Right lobe of liver (tissue), 6 donors: ENCODE results near the gene RABGEF1. TPM values are rescaled to one million over a fixed set of nuclear protein-coding genes. Genes with fewer than 3 reads are reported as not detected.
"Not testable (repeated sequence)": the region's sequence is repeated elsewhere in the genome, so short reads cannot be mapped to it uniquely, and the experiment has no call there.

ENCODE experiments used
- ATAC-seq, 4 donors: fragments of 200-7000 bp; cut with Tn5 transposase; one replicate each; pipeline ENCODE4 v1.9.1; 2020; ENCODE audit warnings: mild to moderate bottlenecking in 4 of 4, moderate library complexity in 4 of 4
- DNase-seq, 3 donors: peaks; one replicate each; pipeline ENCODE4 v3.0.0-alpha.2; 2020
- H3K27ac ChIP-seq, 3 donors: fragments of 200-600 bp; one replicate each; pipeline ENCODE4 v1.8.0; 2022
- H3K27me3 ChIP-seq, 2 donors: fragments of 200-600 bp; one replicate each; pipeline ENCODE4 v1.8.0; 2022
- H3K36me3 ChIP-seq, 4 donors: fragments of 200-600 bp; sonication (generic) in 1 of 4; one replicate each; pipeline versions ENCODE4 v1.5.1 to v1.8.0; 2017 to 2022; ENCODE audit warnings: control low read depth in 1 of 4
- H3K4me1 ChIP-seq, 4 donors: fragments of 200-600 bp; sonication (generic) in 1 of 4; one replicate each; pipeline versions ENCODE4 v1.5.1 to v1.8.0; 2017 to 2022; ENCODE audit warnings: control low read depth in 1 of 4
- H3K4me3 ChIP-seq, 3 donors: fragments of 200-600 bp; one replicate each; pipeline ENCODE4 v1.8.0; 2022
- H3K9me3 ChIP-seq, 4 donors: fragments of 200-600 bp; sonication (generic) in 1 of 4; one replicate each; pipeline versions ENCODE4 v1.5.1 to v1.8.0; 2017 to 2022; ENCODE audit warnings: control low read depth in 1 of 4
- CTCF ChIP-seq, 4 donors: fragments of 200-600 bp in 3 of 4; fragments of 450-650 bp in 1 of 4; IDR thresholded peaks; one replicate each; pipeline versions ENCODE4 v1.5.1 to v1.8.0; 2016 to 2022; ENCODE audit warnings: antibody characterized with exemption in 4 of 4, mild to moderate bottlenecking in 2 of 4
- POLR2A ChIP-seq: fragments of 450-650 bp; IDR thresholded peaks from one replicate; pipeline ENCODE4 v1.6.1; 2017; ENCODE audit warnings: antibody characterized with exemption, mild to moderate bottlenecking
- WGBS: methylation state at CpG from one replicate; pipeline ENCODE4 v1.1.6; 2018; ENCODE audit warnings: low coverage, low lambda C conversion rate; ENCODE audit not compliant: insufficient coverage; ENCODE audit errors: missing lambda C conversion rate; 5-methylcytosine and 5-hydroxymethylcytosine counted together
- intact Hi-C, 2 donors: fragments of 100-400 bp; cut with DNase I; formaldehyde crosslinking; loops; one replicate each; pipeline versions ENCODE4 v1.11.2 to v1.14.1; 2022
- total RNA-seq, 6 experiments: library from RNA; depleted of rRNA in 2 of 6; stranded (reverse); fragments of >200 nt in 2 of 6; fragmentation: NEBNext Ultra II Directional in 3 of 6; extraction: Animal tissue kit (Norgen Biotek cat#: 25700) in 3 of 6; gene quantifications; one replicate each; pipeline versions ENCODE4 v1.1.0 to v1.2.4, GENCODE V29; 2016 to 2023
- donor health status: DM: no; HTN: yes; CAD: no.
- donor health status: DM: no; HTN: no; CAD: no.
- donor health status: DM: no; HTN: no; CAD: no.
- donor health status: DM: no; HTN: yes; CAD: no.
- donor health status: DM: no; HTN: yes; CAD: no.

Gene RABGEF1
- total RNA-seq, 6 experiments from 2014 or later = 7.3 to 13.8 (median 10.2) TPM

- H3K9me3 ChIP-seq = no peaks in the 10 kb centered on the region
- no peaks in the 10 kb centered on the region for H3K36me3 ChIP-seq
- WGBS = 95% methylated on average over 8 of the region's 8 CpGs
- DNase-seq (no peak), ATAC-seq (no peak)
- no peak overlapping the region for H3K27ac ChIP-seq
- H3K4me1 ChIP-seq = peaks cover 0 to 20% (median 1%) of the 10 kb centered on the region in 4 donors
- TF ChIP-seq POLR2A (no peak), CTCF (IDR thresholded peaks at IDR 0.05) (no peak)
- H3K27me3 ChIP-seq = no peaks in the 10 kb centered on the region
- intact Hi-C loops = no loop called here
- H3K4me3 ChIP-seq = no peak overlapping the region
Observed at GRCh38 chr7:66751945-66752344, 11.4 kb downstream of the RABGEF1 start.

- Histone ChIP-seq H3K27ac (no peak overlapping the region), H3K27me3 (no peaks in the 10 kb centered on the region), H3K4me3 (no peak overlapping the region), H3K4me1 (peaks cover 0 to 17% (median 0%) of the 10 kb centered on the region in 4 donors), H3K9me3 (no peaks in the 10 kb centered on the region), H3K36me3 (no peaks in the 10 kb centered on the region)
- ATAC-seq (no peak), DNase-seq (no peak)
- 75% methylated on average over 4 of the region's 4 CpGs for WGBS
- no peak for TF ChIP-seq POLR2A
- TF ChIP-seq CTCF (IDR thresholded peaks at IDR 0.05) = no peak
- intact Hi-C loops = no loop called here
Observed at GRCh38 chr7:66754541-66754940, 14.0 kb downstream of the RABGEF1 start.

GRCh38 chr7:66755059-66755458, 14.5 kb downstream of the RABGEF1 start:
- intact Hi-C loops, ATAC-seq, H3K9me3 ChIP-seq, DNase-seq, H3K27ac ChIP-seq, H3K4me3 ChIP-seq, H3K36me3 ChIP-seq, H3K27me3 ChIP-seq: not testable (repeated sequence)
- WGBS = 93% methylated on average over 2 of the region's 4 CpGs
- H3K4me1 ChIP-seq = peaks cover 0 to 17% (median 0%) of the 10 kb centered on the region in 4 donors

GRCh38 chr7:66756227-66756626, 15.7 kb downstream of the RABGEF1 start:
- intact Hi-C loops, H3K27me3 ChIP-seq, H3K36me3 ChIP-seq, H3K4me3 ChIP-seq, ATAC-seq, H3K27ac ChIP-seq, H3K9me3 ChIP-seq, DNase-seq: not testable (repeated sequence)
- peaks cover 0 to 17% (median 0%) of the 10 kb centered on the region in 4 donors for H3K4me1 ChIP-seq
- 40% methylated on average over 3 of the region's 3 CpGs for WGBS

- intact Hi-C loops = no loop called here
- no peak for TF ChIP-seq POLR2A
- TF ChIP-seq CTCF (IDR thresholded peaks at IDR 0.05) = no peak
- H3K36me3 ChIP-seq = no peaks in the 10 kb centered on the region
- H3K4me3 ChIP-seq = no peak overlapping the region
- DNase-seq = no peak
- H3K27ac ChIP-seq = no peak overlapping the region
- peaks cover 0 to 17% (median 0%) of the 10 kb centered on the region in 4 donors for H3K4me1 ChIP-seq
- H3K9me3 ChIP-seq = no peaks in the 10 kb centered on the region
- H3K27me3 ChIP-seq = no peaks in the 10 kb centered on the region
- ATAC-seq = no peak
Observed at GRCh38 chr7:66756889-66757288, 16.4 kb downstream of the RABGEF1 start.

- Histone ChIP-seq H3K9me3 (no peaks in the 10 kb centered on the region), H3K36me3 (no peaks in the 10 kb centered on the region), H3K27ac (peak overlapping the region in 2 of 3 donors; percentile 20 to 33), H3K27me3 (no peaks in the 10 kb centered on the region), H3K4me1 (peaks cover 0 to 17% (median 0%) of the 10 kb centered on the region in 4 donors), H3K4me3 (no peak overlapping the region)
- intact Hi-C loops = no loop called here
- TF ChIP-seq POLR2A (no peak), CTCF (IDR thresholded peaks at IDR 0.05) (no peak)
- 45% methylated on average over 6 of the region's 6 CpGs for WGBS
- no peak for DNase-seq
- peak; percentile 37 to 55 (median 44) for ATAC-seq
Observed at GRCh38 chr7:66757939-66758338, 17.4 kb downstream of the RABGEF1 start.
